ENCODE results near the gene ITGB3BP.
A peak's percentile ranks its signal among the peaks of the same experiment; 100 is the strongest.

DNA sequence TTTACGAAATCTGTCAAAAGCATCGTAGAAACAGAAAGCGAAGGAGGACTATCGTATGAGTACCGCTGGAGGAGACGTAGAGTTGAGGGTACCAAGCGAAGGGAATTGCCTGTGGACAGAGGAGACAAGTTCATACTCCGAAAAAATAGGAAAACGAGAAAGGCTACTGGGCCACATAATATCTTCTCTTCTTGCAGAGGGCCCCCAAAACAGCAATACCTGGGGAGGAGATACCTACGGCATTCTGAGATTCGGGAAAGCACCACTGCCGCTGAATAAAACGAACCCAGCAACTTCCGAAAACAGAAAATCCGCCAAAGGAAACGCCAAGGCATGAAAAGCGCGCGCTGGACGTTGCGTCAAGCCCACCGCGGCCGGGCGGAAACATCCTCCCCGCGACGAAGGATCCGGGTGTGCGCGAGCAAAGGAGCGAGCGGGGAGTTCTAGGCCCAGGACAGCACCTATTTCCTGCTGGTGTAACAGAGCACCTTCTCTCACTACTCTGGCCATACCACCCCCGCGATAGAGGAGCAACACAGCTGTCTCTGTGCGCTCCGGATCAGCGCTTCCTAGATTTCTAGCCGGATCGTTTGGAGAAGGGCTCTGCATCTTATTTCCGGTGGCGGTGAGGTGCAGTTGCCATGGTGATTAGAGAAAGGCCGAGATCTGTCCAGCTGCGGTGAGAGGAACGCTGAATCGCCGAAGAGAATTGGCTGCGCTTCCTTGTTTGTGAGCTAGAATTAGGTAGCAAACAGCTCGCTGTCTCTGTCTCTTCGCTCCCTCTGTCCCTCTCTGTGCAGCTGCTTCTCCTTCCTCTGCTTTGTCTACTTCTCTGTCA is at the start of gene ITGB3BP, which contains the start of gene EFCAB7:
- peak; percentile 77 for TF ChIP-seq POLR2A (IDR thresholded peaks at IDR 0.05; ENCODE audit: borderline replicate concordance, extremely low read depth, insufficient read depth, insufficient read length)
- TF ChIP-seq, protein P1, sequence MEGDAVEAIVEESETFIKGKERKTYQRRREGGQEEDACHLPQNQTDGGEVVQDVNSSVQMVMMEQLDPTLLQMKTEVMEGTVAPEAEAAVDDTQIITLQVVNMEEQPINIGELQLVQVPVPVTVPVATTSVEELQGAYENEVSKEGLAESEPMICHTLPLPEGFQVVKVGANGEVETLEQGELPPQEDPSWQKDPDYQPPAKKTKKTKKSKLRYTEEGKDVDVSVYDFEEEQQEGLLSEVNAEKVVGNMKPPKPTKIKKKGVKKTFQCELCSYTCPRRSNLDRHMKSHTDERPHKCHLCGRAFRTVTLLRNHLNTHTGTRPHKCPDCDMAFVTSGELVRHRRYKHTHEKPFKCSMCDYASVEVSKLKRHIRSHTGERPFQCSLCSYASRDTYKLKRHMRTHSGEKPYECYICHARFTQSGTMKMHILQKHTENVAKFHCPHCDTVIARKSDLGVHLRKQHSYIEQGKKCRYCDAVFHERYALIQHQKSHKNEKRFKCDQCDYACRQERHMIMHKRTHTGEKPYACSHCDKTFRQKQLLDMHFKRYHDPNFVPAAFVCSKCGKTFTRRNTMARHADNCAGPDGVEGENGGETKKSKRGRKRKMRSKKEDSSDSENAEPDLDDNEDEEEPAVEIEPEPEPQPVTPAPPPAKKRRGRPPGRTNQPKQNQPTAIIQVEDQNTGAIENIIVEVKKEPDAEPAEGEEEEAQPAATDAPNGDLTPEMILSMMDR (IDR thresholded peaks at IDR 0.05 in 2 of 3, conservative IDR thresholded peaks at IDR 0.05 in 1 of 3; ENCODE audit: borderline replicate concordance in 1 of 3, insufficient read depth in 1 of 3, low read depth in 2 of 3, low read length in 2 of 3), result no peak
- TF ChIP-seq SP1 (IDR thresholded peaks at IDR 0.05; ENCODE audit: low read depth), result peak; percentile 87
- peak; percentile 93 for TF ChIP-seq SIN3A (IDR thresholded peaks at IDR 0.05; ENCODE audit: low read depth)
- TF ChIP-seq EZH2 (IDR thresholded peaks at IDR 0.05), result no peak
- TF ChIP-seq, protein P2, sequence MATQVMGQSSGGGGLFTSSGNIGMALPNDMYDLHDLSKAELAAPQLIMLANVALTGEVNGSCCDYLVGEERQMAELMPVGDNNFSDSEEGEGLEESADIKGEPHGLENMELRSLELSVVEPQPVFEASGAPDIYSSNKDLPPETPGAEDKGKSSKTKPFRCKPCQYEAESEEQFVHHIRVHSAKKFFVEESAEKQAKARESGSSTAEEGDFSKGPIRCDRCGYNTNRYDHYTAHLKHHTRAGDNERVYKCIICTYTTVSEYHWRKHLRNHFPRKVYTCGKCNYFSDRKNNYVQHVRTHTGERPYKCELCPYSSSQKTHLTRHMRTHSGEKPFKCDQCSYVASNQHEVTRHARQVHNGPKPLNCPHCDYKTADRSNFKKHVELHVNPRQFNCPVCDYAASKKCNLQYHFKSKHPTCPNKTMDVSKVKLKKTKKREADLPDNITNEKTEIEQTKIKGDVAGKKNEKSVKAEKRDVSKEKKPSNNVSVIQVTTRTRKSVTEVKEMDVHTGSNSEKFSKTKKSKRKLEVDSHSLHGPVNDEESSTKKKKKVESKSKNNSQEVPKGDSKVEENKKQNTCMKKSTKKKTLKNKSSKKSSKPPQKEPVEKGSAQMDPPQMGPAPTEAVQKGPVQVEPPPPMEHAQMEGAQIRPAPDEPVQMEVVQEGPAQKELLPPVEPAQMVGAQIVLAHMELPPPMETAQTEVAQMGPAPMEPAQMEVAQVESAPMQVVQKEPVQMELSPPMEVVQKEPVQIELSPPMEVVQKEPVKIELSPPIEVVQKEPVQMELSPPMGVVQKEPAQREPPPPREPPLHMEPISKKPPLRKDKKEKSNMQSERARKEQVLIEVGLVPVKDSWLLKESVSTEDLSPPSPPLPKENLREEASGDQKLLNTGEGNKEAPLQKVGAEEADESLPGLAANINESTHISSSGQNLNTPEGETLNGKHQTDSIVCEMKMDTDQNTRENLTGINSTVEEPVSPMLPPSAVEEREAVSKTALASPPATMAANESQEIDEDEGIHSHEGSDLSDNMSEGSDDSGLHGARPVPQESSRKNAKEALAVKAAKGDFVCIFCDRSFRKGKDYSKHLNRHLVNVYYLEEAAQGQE (IDR thresholded peaks at IDR 0.05; ENCODE audit: low read depth), result peak; percentile 30; the same call in 1 of the 2 replicates

Measured in HCT116 (cell line).